HUES6 (cell line): ENCODE results near the gene CASD1.

ENCODE experiments used
- H3K27ac ChIP-seq: 2 replicates; pipeline ENCODE4 v1.7.0; 2013; ENCODE audit warnings: low read depth, mild to moderate bottlenecking, low read length, inconsistent platforms
- H3K27me3 ChIP-seq: 2 replicates; pipeline ENCODE4 v1.6.1; 2013; ENCODE audit warnings: low read length; ENCODE audit not compliant: control insufficient read depth, insufficient read depth
- H3K36me3 ChIP-seq: 2 replicates; pipeline ENCODE4 v1.6.1; 2013; ENCODE audit warnings: low read length; ENCODE audit not compliant: control insufficient read depth, insufficient read depth
- H3K4me1 ChIP-seq: 2 replicates; pipeline ENCODE4 v1.6.1; 2013; ENCODE audit warnings: low read length; ENCODE audit not compliant: control insufficient read depth, insufficient read depth
- H3K4me3 ChIP-seq: 2 replicates; pipeline ENCODE4 v1.5.1; 2013; ENCODE audit warnings: low read depth, low read length
- H3K9ac ChIP-seq: one replicate; pipeline ENCODE4 v1.6.1; 2013; ENCODE audit warnings: mild to moderate bottlenecking, low read length
- H3K9me3 ChIP-seq: 2 replicates; pipeline ENCODE4 v1.6.1; 2013; ENCODE audit warnings: low read depth, low read length; ENCODE audit not compliant: control insufficient read depth, insufficient read depth

Gene CASD1

DNA sequence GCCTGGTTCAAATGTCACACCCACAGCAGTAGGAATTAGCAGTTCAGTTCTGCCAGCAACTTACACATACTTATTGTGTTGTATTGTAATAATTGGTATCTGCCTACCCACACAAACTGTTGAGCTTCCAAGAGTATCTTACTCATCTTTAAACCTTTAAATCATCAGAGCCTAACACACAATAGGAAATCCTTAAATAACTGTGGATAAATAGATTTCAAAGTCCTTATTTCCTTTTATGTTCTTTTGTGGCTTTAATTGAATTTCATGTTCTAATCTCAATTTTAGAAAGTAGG lies 3.9 kb downstream of the CASD1 start:
- Histone ChIP-seq H3K27ac (no peak overlapping the region), H3K27me3 (no peaks in the 10 kb centered on the region), H3K4me3 (no peak overlapping the region), H3K36me3 (no peaks in the 10 kb centered on the region), H3K9me3 (no peaks in the 10 kb centered on the region), H3K9ac (no peak overlapping the region), H3K4me1 (peaks cover 49% of the 10 kb centered on the region)

DNA sequence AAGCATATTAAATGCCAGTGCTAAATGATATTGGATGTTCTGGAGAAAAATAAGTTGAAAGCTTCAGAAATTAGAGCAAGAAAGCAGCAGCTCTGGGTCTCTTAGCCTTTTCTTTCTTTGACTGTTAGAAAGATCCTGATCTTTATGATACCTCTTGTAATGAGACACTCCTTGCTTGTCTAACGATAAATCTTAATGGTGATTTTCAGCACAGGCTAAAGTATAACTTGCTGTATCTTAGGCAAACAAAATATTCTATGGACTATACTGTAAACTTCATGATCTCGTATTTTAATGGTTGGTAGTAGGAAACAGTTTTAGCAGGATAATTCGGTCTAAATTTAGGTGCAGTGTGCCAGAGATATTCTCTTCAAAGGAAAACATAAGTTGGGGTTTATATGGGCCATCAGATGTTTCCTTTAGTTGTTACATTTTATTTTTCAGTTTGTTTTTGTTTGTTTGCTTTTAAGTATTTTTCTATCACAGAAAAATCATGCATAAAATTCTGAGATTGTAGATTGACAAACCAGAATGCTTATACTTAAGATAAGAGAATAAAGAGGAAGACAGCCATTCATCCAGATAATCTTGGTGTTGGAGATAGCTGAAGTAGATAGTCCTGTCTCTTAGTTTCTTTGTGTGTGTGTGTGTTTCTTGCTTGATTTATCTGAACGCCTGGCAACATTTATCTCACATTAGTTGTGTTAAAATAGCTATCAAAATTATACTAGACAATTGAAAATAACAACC lies 4.7 kb downstream of the CASD1 start:
- no peaks in the 10 kb centered on the region for H3K27me3 ChIP-seq
- H3K27ac ChIP-seq: peak overlapping the region; percentile 47; the same call in 1 of the 2 replicates
- H3K4me3 ChIP-seq: no peak overlapping the region; the same call in 1 of the 2 replicates
- peaks cover 44% of the 10 kb centered on the region for H3K4me1 ChIP-seq
- no peak overlapping the region for H3K9ac ChIP-seq
- H3K36me3 ChIP-seq: no peaks in the 10 kb centered on the region
- no peaks in the 10 kb centered on the region for H3K9me3 ChIP-seq

GRCh38 chr7:94514917-94515316 lies 5.3 kb downstream of the CASD1 start:
- H3K4me3 ChIP-seq: no peak overlapping the region
- H3K9me3 ChIP-seq: no peaks in the 10 kb centered on the region
- no peak overlapping the region for H3K9ac ChIP-seq
- H3K27me3 ChIP-seq: no peaks in the 10 kb centered on the region
- H3K4me1 ChIP-seq: peaks cover 43% of the 10 kb centered on the region
- 0 out of 2 replicates have a peak overlapping the region, but pooled peaks have one; percentile 47 for H3K27ac ChIP-seq
- H3K36me3 ChIP-seq: no peaks in the 10 kb centered on the region

- Histone ChIP-seq H3K36me3 (peaks cover 36% of the 10 kb centered on the region), H3K9me3 (no peaks in the 10 kb centered on the region)
Observed at GRCh38 chr7:94525923-94526322, 16.3 kb downstream of the CASD1 start.

GRCh38 chr7:94529516-94529915 lies 19.9 kb downstream of the CASD1 start:
- Histone ChIP-seq H3K27ac (no peak overlapping the region), H3K27me3 (no peaks in the 10 kb centered on the region), H3K4me3 (no peak overlapping the region), H3K4me1 (no peaks in the 10 kb centered on the region), H3K36me3 (peaks cover 45% of the 10 kb centered on the region), H3K9me3 (no peaks in the 10 kb centered on the region), H3K9ac (no peak overlapping the region)

More at GRCh38 chr7:94525923-94526322, 16.3 kb downstream of the CASD1 start:
- no peak overlapping the region for H3K9ac ChIP-seq
- no peak overlapping the region for H3K4me3 ChIP-seq
- H3K27ac ChIP-seq: no peak overlapping the region
- no peaks in the 10 kb centered on the region for H3K4me1 ChIP-seq
- no peaks in the 10 kb centered on the region for H3K27me3 ChIP-seq

- H3K27ac ChIP-seq: no peak overlapping the region
- H3K9ac ChIP-seq: no peak overlapping the region
- H3K4me1 ChIP-seq: no peaks in the 10 kb centered on the region
- no peak overlapping the region for H3K4me3 ChIP-seq
- no peaks in the 10 kb centered on the region for H3K9me3 ChIP-seq
- H3K36me3 ChIP-seq: peaks cover 50% of the 10 kb centered on the region
- H3K27me3 ChIP-seq: no peaks in the 10 kb centered on the region
Observed at GRCh38 chr7:94530109-94530508, 20.5 kb downstream of the CASD1 start.

- H3K4me3 ChIP-seq: no peak overlapping the region
- H3K27me3 ChIP-seq: no peaks in the 10 kb centered on the region
- H3K4me1 ChIP-seq: no peaks in the 10 kb centered on the region
- no peaks in the 10 kb centered on the region for H3K9me3 ChIP-seq
- no peak overlapping the region for H3K9ac ChIP-seq
- no peak overlapping the region for H3K27ac ChIP-seq
- peaks cover 67% of the 10 kb centered on the region for H3K36me3 ChIP-seq
Observed at GRCh38 chr7:94532676-94533075, 23.1 kb downstream of the CASD1 start.

GRCh38 chr7:94540428-94540827 lies 30.8 kb downstream of the CASD1 start:
- Histone ChIP-seq H3K27ac (no peak overlapping the region), H3K9ac (no peak overlapping the region), H3K9me3 (no peaks in the 10 kb centered on the region), H3K4me1 (no peaks in the 10 kb centered on the region), H3K36me3 (peaks cover 37% of the 10 kb centered on the region), H3K4me3 (no peak overlapping the region), H3K27me3 (no peaks in the 10 kb centered on the region)

DNA sequence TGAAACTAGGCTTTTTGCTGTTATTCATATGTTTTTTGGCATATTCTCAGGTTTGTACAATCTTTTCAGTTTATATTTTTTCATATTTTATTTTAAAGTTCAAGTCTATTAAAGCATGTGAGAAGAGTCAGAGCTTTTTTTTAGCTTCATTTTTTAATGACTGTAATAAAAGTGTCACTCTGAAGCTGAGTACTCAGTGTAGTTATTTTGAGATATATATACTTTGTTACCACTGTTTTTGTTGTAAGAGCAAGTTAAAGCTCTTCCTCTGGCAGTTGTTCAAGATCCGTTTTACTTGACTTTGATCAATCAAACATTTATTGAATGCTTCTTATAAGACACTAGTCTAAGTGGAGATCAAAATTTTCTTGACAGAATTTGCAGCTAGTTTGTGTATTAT lies 37.5 kb downstream of the CASD1 start:
- Histone ChIP-seq H3K9me3 (no peaks in the 10 kb centered on the region), H3K36me3 (peaks cover 22% of the 10 kb centered on the region)

DNA sequence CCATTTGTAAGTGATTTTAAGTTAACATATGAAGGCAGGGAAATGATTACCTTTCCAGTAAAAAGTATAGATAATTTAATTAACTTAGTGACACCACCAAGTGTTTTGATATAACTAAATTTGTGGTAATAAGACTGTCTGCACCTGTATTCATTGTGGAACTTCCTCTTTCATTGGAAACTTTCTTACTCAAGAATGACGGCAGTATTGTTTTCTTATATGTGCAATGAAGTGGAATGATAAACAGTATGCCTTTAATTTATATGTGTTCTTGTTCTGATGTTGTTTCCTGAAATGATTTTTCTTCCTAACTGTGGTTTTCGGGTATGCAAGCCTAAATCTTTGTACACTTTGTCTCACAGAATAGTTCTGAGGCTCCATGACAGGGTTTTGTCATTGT lies 46.4 kb downstream of the CASD1 start:
- Histone ChIP-seq H3K36me3 (peaks cover 36% of the 10 kb centered on the region), H3K9me3 (no peaks in the 10 kb centered on the region), H3K4me1 (no peaks in the 10 kb centered on the region), H3K27me3 (no peaks in the 10 kb centered on the region), H3K4me3 (no peak overlapping the region), H3K9ac (no peak overlapping the region), H3K27ac (no peak overlapping the region)

More for the DNA sequence above, 37.5 kb downstream of the CASD1 start:
- H3K27me3 ChIP-seq: no peaks in the 10 kb centered on the region
- no peak overlapping the region for H3K27ac ChIP-seq
- H3K4me1 ChIP-seq: no peaks in the 10 kb centered on the region
- no peak overlapping the region for H3K9ac ChIP-seq
- no peak overlapping the region for H3K4me3 ChIP-seq

DNA sequence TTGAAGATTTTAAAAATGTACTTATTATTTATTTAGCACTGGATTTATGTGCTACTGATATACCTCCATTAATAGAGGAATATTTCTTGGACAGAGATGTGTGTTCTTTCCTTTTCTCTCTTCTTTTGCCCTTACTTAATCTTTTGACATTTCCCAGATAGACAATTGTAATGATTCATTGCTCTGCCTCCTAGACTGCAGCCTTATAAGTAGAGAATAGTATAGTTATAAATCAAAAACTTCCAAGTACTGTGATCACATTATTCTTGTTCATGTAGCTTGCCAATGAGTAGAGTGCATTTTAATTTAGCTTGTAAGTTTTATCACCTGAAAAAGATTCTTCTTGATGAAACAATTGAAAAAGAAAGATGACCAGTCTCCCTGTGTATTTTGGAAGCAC lies 47.6 kb downstream of the CASD1 start:
- H3K36me3 ChIP-seq: peaks cover 33% of the 10 kb centered on the region

More for the DNA sequence above, 47.6 kb downstream of the CASD1 start:
- Histone ChIP-seq H3K27me3 (no peaks in the 10 kb centered on the region), H3K4me3 (no peak overlapping the region), H3K9ac (no peak overlapping the region), H3K9me3 (no peaks in the 10 kb centered on the region), H3K4me1 (no peaks in the 10 kb centered on the region), H3K27ac (no peak overlapping the region)
